ENCODE measurements around the gene COL5A2.

The COL5A2 gene

GRCh38 chr2:189178054-189178453 lies 1.5 kb downstream of the COL5A2 start:
- DNase-seq: no peak

- DNase-seq: no peak
Measured at GRCh38 chr2:189177251-189177840, 2.2 kb downstream of the COL5A2 start.

- DNase-seq: no peak
Measured at GRCh38 chr2:189176516-189176915, 3.0 kb downstream of the COL5A2 start.

GRCh38 chr2:189175869-189176433 lies 3.6 kb downstream of the COL5A2 start:
- DNase-seq: no peak

GRCh38 chr2:189171956-189172609 lies 7.5 kb downstream of the COL5A2 start:
- no peak for DNase-seq

- no peak for DNase-seq
Measured at GRCh38 chr2:189168856-189169499, 10.6 kb downstream of the COL5A2 start.

GRCh38 chr2:189165656-189166380 lies 13.7 kb downstream of the COL5A2 start:
- DNase-seq: no peak

- no peak for DNase-seq
Measured at GRCh38 chr2:189164746-189165145, 14.8 kb downstream of the COL5A2 start.

GRCh38 chr2:189163889-189164288 lies 15.7 kb downstream of the COL5A2 start:
- no peak for DNase-seq

- DNase-seq: no peak
Measured at GRCh38 chr2:189162566-189162965, 17.0 kb downstream of the COL5A2 start.

- no peak for DNase-seq
Measured at GRCh38 chr2:189161894-189162293, 17.7 kb downstream of the COL5A2 start.

- DNase-seq: no peak
Measured at GRCh38 chr2:189159717-189160116, 19.8 kb downstream of the COL5A2 start.

GRCh38 chr2:189159273-189159672 lies 20.3 kb downstream of the COL5A2 start:
- no peak for DNase-seq

- no peak for DNase-seq
Measured at GRCh38 chr2:189157939-189158338, 21.6 kb downstream of the COL5A2 start.

- DNase-seq: no peak
Measured at GRCh38 chr2:189157456-189157855, 22.1 kb downstream of the COL5A2 start.

- DNase-seq: no peak
Measured at GRCh38 chr2:189155795-189156194, 23.8 kb downstream of the COL5A2 start.

- DNase-seq: no peak
Measured at GRCh38 chr2:189153619-189154018, 25.9 kb downstream of the COL5A2 start.

GRCh38 chr2:189152483-189152882 lies 27.1 kb downstream of the COL5A2 start:
- DNase-seq: no peak

GRCh38 chr2:189151906-189152305 lies 27.7 kb downstream of the COL5A2 start:
- no peak for DNase-seq

- no peak for DNase-seq
Measured at GRCh38 chr2:189150033-189150432, 29.5 kb downstream of the COL5A2 start.

- no peak for DNase-seq
Measured at GRCh38 chr2:189147989-189148388, 31.6 kb downstream of the COL5A2 start.

GRCh38 chr2:189147361-189147760 lies 32.2 kb downstream of the COL5A2 start:
- no peak for DNase-seq

- DNase-seq: no peak
Measured at GRCh38 chr2:189146553-189146952, 33.0 kb downstream of the COL5A2 start.
